Ovary (tissue), 3 donors: ENCODE measurements around the gene LRRC46.

Experiments
- CTCF ChIP-seq, 3 donors: fragments of 450-650 bp in 2 of 3; fragments of 200-600 bp in 1 of 3; IDR thresholded peaks; one replicate each; pipeline versions ENCODE4 v1.5.1 to v1.8.0; 2016 to 2022; ENCODE audit warnings: antibody characterized with exemption in 3 of 3, mild to moderate bottlenecking in 1 of 3
- EP300 ChIP-seq: sonication (generic); formaldehyde crosslinking; IDR thresholded peaks from one replicate; pipeline ENCODE4 v1.6.1; 2017; ENCODE audit warnings: antibody characterized with exemption
- POLR2A ChIP-seq: fragments of 450-650 bp; IDR thresholded peaks from one replicate; pipeline ENCODE4 v1.6.1; 2017; ENCODE audit warnings: antibody characterized with exemption, mild to moderate bottlenecking, moderate library complexity
- donor health status: DM: no; HTN: no; CAD: no.

- no peak for TF ChIP-seq EP300
- no peak for TF ChIP-seq CTCF (IDR thresholded peaks at IDR 0.05)
- TF ChIP-seq POLR2A, result no peak
Observed at GRCh38 chr17:47797797-47798196, 33.7 kb upstream of the LRRC46 start.
